Neural crest cell (in vitro differentiated cells): ENCODE results near the gene CCDC195. TPM values are rescaled to one million over a fixed set of nuclear protein-coding genes. Genes with fewer than 3 reads are reported as not detected.

Experiments
- DNase-seq: peaks from one replicate; pipeline ENCODE4 v3.0.0; 2021; ENCODE audit warnings: low read depth, mixed read lengths, low spot score
- H3K27ac Mint-ChIP-seq: one replicate; pipeline ENCODE4 v1.8.0; 2021; ENCODE audit warnings: mild to moderate bottlenecking, mixed read lengths; ENCODE audit not compliant: unreplicated experiment
- H3K27me3 Mint-ChIP-seq: 2 replicates; pipeline ENCODE4 v1.8.0; 2021; ENCODE audit warnings: low read depth, mild to moderate bottlenecking, mixed read lengths
- H3K36me3 Mint-ChIP-seq: 2 replicates; pipeline ENCODE4 v1.8.0; 2021; ENCODE audit warnings: low read depth, mild to moderate bottlenecking, mixed read lengths
- H3K4me1 Mint-ChIP-seq: 2 replicates; pipeline ENCODE4 v1.8.0; 2021; ENCODE audit warnings: mixed read lengths
- H3K4me3 Mint-ChIP-seq: one replicate; pipeline ENCODE4 v1.8.0; 2021; ENCODE audit warnings: mild to moderate bottlenecking, mixed read lengths
- H3K9me3 Mint-ChIP-seq: 2 replicates; pipeline ENCODE4 v1.8.0; 2021; ENCODE audit warnings: mixed read lengths
- CTCF ChIP-seq: fragments of 200-600 bp; sonication (generic); conservative IDR thresholded peaks from 2 replicates; pipeline ENCODE4 v1.5.0; 2021; ENCODE audit warnings: antibody characterized with exemption, mild to moderate bottlenecking
- total RNA-seq: library from RNA; stranded (reverse); gene quantifications from 2 replicates; pipeline ENCODE4 v1.2.1, GENCODE V29; 2021

The CCDC195 gene
- total RNA-seq, 1 donor from 2014 or later, result not detected

GRCh38 chr2:224711859-224712665 lies 4.1 kb downstream of the CCDC195 start:
- no peak for TF ChIP-seq CTCF
- Mint-ChIP-seq H3K27me3 (no peaks in the 10 kb centered on the region), H3K36me3 (no peaks in the 10 kb centered on the region), H3K9me3 (peaks cover 7% of the 10 kb centered on the region), H3K4me3 (no peak overlapping the region), H3K27ac (no peak overlapping the region), H3K4me1 (no peaks in the 10 kb centered on the region)
- no peak for DNase-seq

DNA sequence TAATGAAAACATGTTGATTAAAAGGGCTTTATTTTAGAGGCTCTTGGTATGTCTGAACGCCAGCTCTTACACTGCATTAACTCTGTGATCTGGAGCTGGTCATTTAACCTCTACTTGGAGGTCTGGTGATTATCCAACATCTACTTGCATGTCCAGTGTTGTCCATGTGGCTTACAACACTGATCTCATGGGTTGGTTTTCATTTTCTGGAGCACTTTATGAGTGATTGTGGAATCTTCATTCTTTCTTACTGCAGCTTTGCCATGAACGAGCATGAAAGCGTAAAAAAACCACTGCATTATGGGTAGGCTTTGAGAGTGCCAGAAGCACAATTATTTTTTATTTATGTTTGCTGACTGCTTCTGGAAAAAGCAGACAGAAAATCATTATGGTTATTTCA lies 4.8 kb downstream of the CCDC195 start:
- H3K27me3 Mint-ChIP-seq, result no peaks in the 10 kb centered on the region

GRCh38 chr2:224709301-224709700 lies 6.9 kb downstream of the CCDC195 start:
- no peaks in the 10 kb centered on the region for H3K4me1 Mint-ChIP-seq
- H3K27me3 Mint-ChIP-seq, result no peaks in the 10 kb centered on the region
- no peak for DNase-seq
- no peak overlapping the region for H3K4me3 Mint-ChIP-seq
- no peak for TF ChIP-seq CTCF
- no peak overlapping the region for H3K27ac Mint-ChIP-seq
- peaks cover 7% of the 10 kb centered on the region for H3K9me3 Mint-ChIP-seq
- H3K36me3 Mint-ChIP-seq, result no peaks in the 10 kb centered on the region

More for the DNA sequence above, 4.8 kb downstream of the CCDC195 start:
- no peaks in the 10 kb centered on the region for H3K4me1 Mint-ChIP-seq
- no peak for TF ChIP-seq CTCF
- H3K4me3 Mint-ChIP-seq, result no peak overlapping the region
- no peak overlapping the region for H3K27ac Mint-ChIP-seq
- no peaks in the 10 kb centered on the region for H3K36me3 Mint-ChIP-seq
- peaks cover 7% of the 10 kb centered on the region for H3K9me3 Mint-ChIP-seq
- no peak for DNase-seq

- no peaks in the 10 kb centered on the region for H3K27me3 Mint-ChIP-seq
- TF ChIP-seq CTCF, result no peak
- H3K27ac Mint-ChIP-seq, result no peak overlapping the region
- H3K36me3 Mint-ChIP-seq, result no peaks in the 10 kb centered on the region
- H3K4me1 Mint-ChIP-seq, result peaks cover 22% of the 10 kb centered on the region
- H3K4me3 Mint-ChIP-seq, result no peak overlapping the region
- DNase-seq, result no peak
- H3K9me3 Mint-ChIP-seq, result peaks cover 3% of the 10 kb centered on the region
Observed at GRCh38 chr2:224694502-224694901, 21.7 kb downstream of the CCDC195 start.

GRCh38 chr2:224691563-224691962 lies 24.6 kb downstream of the CCDC195 start:
- DNase-seq, result no peak
- no peak overlapping the region for H3K4me3 Mint-ChIP-seq
- H3K4me1 Mint-ChIP-seq, result peaks cover 17% of the 10 kb centered on the region

More at GRCh38 chr2:224691563-224691962, 24.6 kb downstream of the CCDC195 start:
- TF ChIP-seq CTCF, result no peak
- Mint-ChIP-seq H3K36me3 (no peaks in the 10 kb centered on the region), H3K9me3 (peaks cover 3% of the 10 kb centered on the region), H3K27ac (no peak overlapping the region), H3K27me3 (no peaks in the 10 kb centered on the region)
